ENCODE data around the gene DIRAS1.
"Not testable (repeated sequence)": the region's sequence is repeated elsewhere in the genome, so short reads cannot be mapped to it uniquely, and the experiment has no call there.

The DIRAS1 gene

GRCh38 chr19:2703691-2704216 is 17.4 kb downstream of the DIRAS1 start:
- no peak for DNase-seq

- no peak for DNase-seq
Measured at GRCh38 chr19:2703077-2703437, 18.1 kb downstream of the DIRAS1 start.

GRCh38 chr19:2702170-2703076 is 18.7 kb downstream of the DIRAS1 start, which contains the start of gene GNG7:
Gene GNG7, minus strand, starts transcription at chr19:2702694. Its CDS starts 182,006 bp downstream, at chr19:2520688.
- DNase-seq, result peak; percentile 91

- no peak for DNase-seq
Measured at GRCh38 chr19:2701361-2702169, 19.6 kb downstream of the DIRAS1 start.

GRCh38 chr19:2700660-2701360 is 20.4 kb downstream of the DIRAS1 start:
- DNase-seq, result no peak

- DNase-seq, result no peak
Measured at GRCh38 chr19:2699413-2700140, 21.6 kb downstream of the DIRAS1 start.

- DNase-seq, result no peak
Measured at GRCh38 chr19:2694196-2694595, 27.0 kb downstream of the DIRAS1 start.

GRCh38 chr19:2693492-2694160 is 27.5 kb downstream of the DIRAS1 start:
- DNase-seq, result no peak

GRCh38 chr19:2691951-2692350 is 29.2 kb downstream of the DIRAS1 start:
- DNase-seq, result no peak

- DNase-seq, result no peak
Measured at GRCh38 chr19:2690856-2691255, 30.3 kb downstream of the DIRAS1 start.

- no peak for DNase-seq
Measured at GRCh38 chr19:2686360-2686759, 34.8 kb downstream of the DIRAS1 start.

- DNase-seq, result no peak
Measured at GRCh38 chr19:2685204-2685704, 35.9 kb downstream of the DIRAS1 start.

GRCh38 chr19:2683430-2684003 is 37.7 kb downstream of the DIRAS1 start:
- no peak for DNase-seq

- DNase-seq, result no peak
Measured at GRCh38 chr19:2680808-2681207, 40.4 kb downstream of the DIRAS1 start.

- DNase-seq, result no peak
Measured at GRCh38 chr19:2679439-2679838, 41.7 kb downstream of the DIRAS1 start.

- not testable (repeated sequence) for DNase-seq
Measured at GRCh38 chr19:2678948-2679347, 42.2 kb downstream of the DIRAS1 start.

- peak; percentile 7 for DNase-seq
Measured at GRCh38 chr19:2678044-2678671, 43.0 kb downstream of the DIRAS1 start.

- no peak for DNase-seq
Measured at GRCh38 chr19:2676823-2677222, 44.3 kb downstream of the DIRAS1 start.

- DNase-seq, result no peak
Measured at GRCh38 chr19:2675892-2676291, 45.3 kb downstream of the DIRAS1 start.

- DNase-seq, result no peak
Measured at GRCh38 chr19:2670217-2670616, 51.0 kb downstream of the DIRAS1 start.

All from GDM1 (cell line).